Measurements from ENCODE around the gene SLC26A1. TPM values are rescaled to one million over a fixed set of nuclear protein-coding genes. Genes with fewer than 3 reads are reported as not detected.

SLC26A1 gene
- total and polyA plus RNA-seq, 2 of the 13 experiments (the other 11 are each of a cell fraction or from before 2014, with no cell fraction given): 5.4 to 22.9 TPM

DNA sequence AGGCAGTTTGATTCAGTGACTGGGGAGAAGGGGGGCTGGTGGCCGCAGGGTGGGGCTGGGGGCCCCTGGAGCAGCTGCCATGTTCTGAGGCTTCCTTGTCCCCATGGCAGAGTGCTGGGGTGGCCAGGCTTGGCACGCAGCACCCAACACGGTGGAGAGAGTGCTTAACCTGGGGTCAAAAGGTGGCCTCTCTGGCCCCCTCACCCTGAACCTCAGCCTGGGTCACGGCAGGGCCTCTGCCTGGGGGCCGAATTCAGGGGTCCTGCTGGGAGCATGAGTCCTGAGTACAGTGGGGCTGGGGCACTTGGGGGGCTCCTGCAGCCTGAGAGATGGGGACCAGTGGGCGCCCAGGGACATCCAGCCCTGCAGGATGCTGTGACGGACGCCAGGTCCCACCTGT, 38.1 kb upstream of the SLC26A1 start:
- WGBS (ENCODE audit: low lambda C conversion rate): no CpG with 5 or more reads among the region's 8 CpGs
- Histone ChIP-seq H3K27ac (ENCODE audit: extremely low read length, insufficient read depth, low read length) (no peak overlapping the region), H3K27me3 (ENCODE audit: control insufficient read depth in 1 of 2, insufficient read depth in 2 of 2, low read length in 2 of 2) (peaks cover 33 to 78% of the 10 kb centered on the region in 2 experiments), H2AFZ (ENCODE audit: low read length) (no peak overlapping the region), H3K79me2 (ENCODE audit: insufficient read depth, low read length) (no peaks in the 10 kb centered on the region), H3K4me1 (ENCODE audit: insufficient read depth, low read length) (peaks cover 66% of the 10 kb centered on the region), H3K4me3 (replicated peaks in 1 of 3; ENCODE audit: insufficient read depth in 1 of 3, low read depth in 2 of 3, low read length in 3 of 3) (no peak overlapping the region), H4K20me1 (ENCODE audit: insufficient read depth, low read length) (peaks cover 1% of the 10 kb centered on the region; the same call in 1 of the 2 replicates), H3K4me2 (ENCODE audit: low read depth, low read length) (no peak overlapping the region), H3K9ac (ENCODE audit: insufficient read depth, low read depth, low read length) (no peak overlapping the region), H3K9me3 (ENCODE audit: low read length) (no peaks in the 10 kb centered on the region), H3K36me3 (replicated peaks in 1 of 2; ENCODE audit: control insufficient read depth in 1 of 2, insufficient read depth in 2 of 2, low read length in 2 of 2) (no peaks in the 10 kb centered on the region; a peak in 1 of 5 replicates)
- POLR2A ChIA-PET: no interaction called here
- ATAC-seq (no peak), DNase-seq (ENCODE audit: low spot score) (no peak), FAIRE-seq (no peak)
- intact Hi-C loops (cut with micrococcal nuclease; ENCODE audit: unreplicated experiment): no loop called here
- CTCF ChIA-PET (ENCODE audit: low intra/inter-chr PET ratio, low total read pairs): no interaction called here
- BruUV-seq (replicated peaks): no TSS peak
- TF ChIP-seq, protein P1, sequence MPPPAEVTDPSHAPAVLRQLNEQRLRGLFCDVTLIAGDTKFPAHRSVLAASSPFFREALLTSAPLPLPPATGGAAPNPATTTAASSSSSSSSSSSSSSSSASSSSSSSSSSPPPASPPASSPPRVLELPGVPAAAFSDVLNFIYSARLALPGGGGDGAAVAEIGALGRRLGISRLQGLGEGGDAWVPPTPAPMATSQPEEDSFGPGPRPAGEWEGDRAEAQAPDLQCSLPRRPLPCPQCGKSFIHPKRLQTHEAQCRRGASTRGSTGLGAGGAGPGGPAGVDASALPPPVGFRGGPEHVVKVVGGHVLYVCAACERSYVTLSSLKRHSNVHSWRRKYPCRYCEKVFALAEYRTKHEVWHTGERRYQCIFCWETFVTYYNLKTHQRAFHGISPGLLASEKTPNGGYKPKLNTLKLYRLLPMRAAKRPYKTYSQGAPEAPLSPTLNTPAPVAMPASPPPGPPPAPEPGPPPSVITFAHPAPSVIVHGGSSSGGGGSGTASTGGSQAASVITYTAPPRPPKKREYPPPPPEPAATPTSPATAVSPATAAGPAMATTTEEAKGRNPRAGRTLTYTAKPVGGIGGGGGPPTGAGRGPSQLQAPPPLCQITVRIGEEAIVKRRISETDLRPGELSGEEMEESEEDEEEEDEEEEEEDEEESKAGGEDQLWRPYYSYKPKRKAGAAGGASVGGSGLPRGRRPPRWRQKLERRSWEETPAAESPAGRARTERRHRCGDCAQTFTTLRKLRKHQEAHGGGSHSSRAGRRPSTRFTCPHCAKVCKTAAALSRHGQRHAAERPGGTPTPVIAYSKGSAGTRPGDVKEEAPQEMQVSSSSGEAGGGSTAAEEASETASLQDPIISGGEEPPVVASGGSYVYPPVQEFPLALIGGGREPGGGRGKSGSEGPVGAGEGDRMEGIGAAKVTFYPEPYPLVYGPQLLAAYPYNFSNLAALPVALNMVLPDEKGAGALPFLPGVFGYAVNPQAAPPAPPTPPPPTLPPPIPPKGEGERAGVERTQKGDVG (CRISPR knock-in tag; IDR thresholded peaks at IDR 0.05; ENCODE audit: borderline replicate concordance): no peak
- in situ Hi-C loops (cut with HindIII; ENCODE audit: extremely low pct_ligation_motif_present, low pct_unique_long_range_greater_than_20kb): no loop called here

GRCh38 chr4:1030559-1030958, 37.4 kb upstream of the SLC26A1 start:
- ATAC-seq (peak; percentile 7), DNase-seq (ENCODE audit: low spot score) (no peak), FAIRE-seq (no peak)
- WGBS (ENCODE audit: low lambda C conversion rate): no CpG with 5 or more reads among the region's 16 CpGs
- Histone ChIP-seq H3K9me3 (ENCODE audit: low read length) (no peaks in the 10 kb centered on the region), H3K9ac (ENCODE audit: insufficient read depth, low read depth, low read length) (no peak overlapping the region), H3K4me1 (ENCODE audit: insufficient read depth, low read length) (peaks cover 58% of the 10 kb centered on the region), H3K79me2 (ENCODE audit: insufficient read depth, low read length) (no peaks in the 10 kb centered on the region), H3K27me3 (ENCODE audit: control insufficient read depth in 1 of 2, insufficient read depth in 2 of 2, low read length in 2 of 2) (peaks cover 29 to 71% of the 10 kb centered on the region in 2 experiments), H2AFZ (ENCODE audit: low read length) (no peak overlapping the region), H3K27ac (ENCODE audit: extremely low read length, insufficient read depth, low read length) (no peak overlapping the region), H3K36me3 (replicated peaks in 1 of 2; ENCODE audit: control insufficient read depth in 1 of 2, insufficient read depth in 2 of 2, low read length in 2 of 2) (peaks cover 4 to 6% of the 10 kb centered on the region in 2 experiments; a peak in 3 of 5 replicates), H4K20me1 (ENCODE audit: insufficient read depth, low read length) (no peaks in the 10 kb centered on the region; the same call in 1 of the 2 replicates), H3K4me3 (replicated peaks in 1 of 3; ENCODE audit: insufficient read depth in 1 of 3, low read depth in 2 of 3, low read length in 3 of 3) (peak overlapping the region in 2 of 3 experiments; percentile 7 to 46; a peak in 2 of 6 replicates), H3K4me2 (ENCODE audit: low read depth, low read length) (peak overlapping the region; percentile 59)
- in situ Hi-C loops (cut with HindIII; ENCODE audit: extremely low pct_ligation_motif_present, low pct_unique_long_range_greater_than_20kb) (no loop called here), intact Hi-C loops (cut with micrococcal nuclease; ENCODE audit: unreplicated experiment) (no loop called here)
- TF ChIP-seq ZNF446 (CRISPR knock-in tag; IDR thresholded peaks at IDR 0.05) (no peak), GABPB1 (CRISPR knock-in tag; IDR thresholded peaks at IDR 0.05) (0 out of 2 replicates have a peak, but pooled peaks have one; percentile 35), ZNF510 (CRISPR knock-in tag; IDR thresholded peaks at IDR 0.05; ENCODE audit: low read depth) (no peak), EHMT2 (IDR thresholded peaks at IDR 0.05; ENCODE audit: borderline replicate concordance, low read depth, low read length) (no peak), RARG (CRISPR knock-in tag; IDR thresholded peaks at IDR 0.05; ENCODE audit: low read depth) (no peak)
- ChIA-PET CTCF (ENCODE audit: low intra/inter-chr PET ratio, low total read pairs) (no interaction called here), POLR2A (no interaction called here)
- no TSS peak for BruUV-seq (replicated peaks)

Data from HepG2 (cell line).